Chondrocyte (in vitro differentiated cells): ENCODE results near the gene USP13. TPM values are rescaled to one million over a fixed set of nuclear protein-coding genes. Genes with fewer than 3 reads are reported as not detected.

Experiments used
- DNase-seq: peaks from one replicate; pipeline ENCODE4 v3.0.0; 2021; ENCODE audit warnings: mixed read lengths, low spot score
- H3K27ac Mint-ChIP-seq: one replicate; pipeline ENCODE4 v1.8.0; 2021; ENCODE audit warnings: mild to moderate bottlenecking, moderate library complexity, mixed read lengths; ENCODE audit not compliant: unreplicated experiment
- H3K27me3 Mint-ChIP-seq: 2 replicates; pipeline ENCODE4 v1.8.0; 2021; ENCODE audit warnings: low read depth, mixed read lengths
- H3K36me3 Mint-ChIP-seq: 2 replicates; pipeline ENCODE4 v1.8.0; 2021; ENCODE audit warnings: low read depth, mixed read lengths
- H3K4me1 Mint-ChIP-seq: 2 replicates; pipeline ENCODE4 v1.8.0; 2021; ENCODE audit warnings: low read depth, mild to moderate bottlenecking, mixed read lengths
- H3K4me3 Mint-ChIP-seq: one replicate; pipeline ENCODE4 v1.8.0; 2021; ENCODE audit warnings: mild to moderate bottlenecking, moderate library complexity, mixed read lengths; ENCODE audit not compliant: unreplicated experiment
- H3K9me3 Mint-ChIP-seq: 2 replicates; pipeline ENCODE4 v1.8.0; 2021; ENCODE audit warnings: low read depth, mixed read lengths
- CTCF ChIP-seq: fragments of 200-600 bp; sonication (generic); IDR thresholded peaks from 2 replicates; pipeline ENCODE4 v1.5.0; 2021; ENCODE audit warnings: antibody characterized with exemption, mild to moderate bottlenecking, moderate library complexity
- total RNA-seq: library from RNA; stranded (reverse); gene quantifications from 3 replicates; pipeline ENCODE4 v1.2.1, GENCODE V29; 2021

USP13 gene
- total RNA-seq, 1 donor from 2014 or later, result 12.7 TPM

- no peak for DNase-seq
- TF ChIP-seq CTCF, result no peak
- Mint-ChIP-seq H3K27me3 (no peaks in the 10 kb centered on the region), H3K4me3 (peak overlapping the region; percentile 92), H3K9me3 (no peaks in the 10 kb centered on the region), H3K36me3 (no peaks in the 10 kb centered on the region), H3K27ac (peak overlapping the region; percentile 63), H3K4me1 (peaks cover 34% of the 10 kb centered on the region)
Measured at GRCh38 chr3:179651687-179652446, 973 bp upstream of the USP13 start.

GRCh38 chr3:179653096-179653797 lies 407 bp downstream of the USP13 start:
- no peaks in the 10 kb centered on the region for H3K27me3 Mint-ChIP-seq
- DNase-seq, result peak; percentile 94
- peak overlapping the region; percentile 95 for H3K27ac Mint-ChIP-seq
- peak; percentile 59 for TF ChIP-seq CTCF
- no peaks in the 10 kb centered on the region for H3K9me3 Mint-ChIP-seq
- H3K36me3 Mint-ChIP-seq, result no peaks in the 10 kb centered on the region
- peak overlapping the region; percentile 92 for H3K4me3 Mint-ChIP-seq
- H3K4me1 Mint-ChIP-seq, result peaks cover 35% of the 10 kb centered on the region

- no peak for TF ChIP-seq CTCF
- H3K36me3 Mint-ChIP-seq, result no peaks in the 10 kb centered on the region
- H3K9me3 Mint-ChIP-seq, result no peaks in the 10 kb centered on the region
- DNase-seq, result no peak
- no peak overlapping the region for H3K27ac Mint-ChIP-seq
- peak overlapping the region; percentile 43 for H3K4me3 Mint-ChIP-seq
- H3K27me3 Mint-ChIP-seq, result no peaks in the 10 kb centered on the region
- H3K4me1 Mint-ChIP-seq, result peaks cover 47% of the 10 kb centered on the region
Measured at GRCh38 chr3:179655236-179655635, 2.4 kb downstream of the USP13 start.

- DNase-seq, result no peak
- no peak overlapping the region for H3K27ac Mint-ChIP-seq
- no peak for TF ChIP-seq CTCF
- H3K4me3 Mint-ChIP-seq, result no peak overlapping the region
- peaks cover 35% of the 10 kb centered on the region for H3K4me1 Mint-ChIP-seq
- H3K9me3 Mint-ChIP-seq, result no peaks in the 10 kb centered on the region
- H3K27me3 Mint-ChIP-seq, result no peaks in the 10 kb centered on the region
- H3K36me3 Mint-ChIP-seq, result no peaks in the 10 kb centered on the region
Measured at GRCh38 chr3:179658606-179659005, 5.8 kb downstream of the USP13 start.

GRCh38 chr3:179660872-179661271 lies 8.0 kb downstream of the USP13 start:
- Mint-ChIP-seq H3K4me1 (peaks cover 30% of the 10 kb centered on the region), H3K9me3 (no peaks in the 10 kb centered on the region), H3K4me3 (no peak overlapping the region), H3K27ac (no peak overlapping the region), H3K36me3 (no peaks in the 10 kb centered on the region), H3K27me3 (no peaks in the 10 kb centered on the region)
- TF ChIP-seq CTCF, result no peak
- no peak for DNase-seq
